ENCODE results near the gene TMEM163. TPM values are rescaled to one million over a fixed set of nuclear protein-coding genes. Genes with fewer than 3 reads are reported as not detected.

Gene TMEM163
- total RNA-seq, 4 donors from 2014 or later: 0.27 to 4.7 (median 1.1) TPM

GRCh38 chr2:134583997-134584520, 134.7 kb downstream of the TMEM163 start:
- Histone ChIP-seq H3K9me3 (no peaks in the 10 kb centered on the region), H3K27me3 (no peaks in the 10 kb centered on the region), H3K4me3 (replicated peaks in 1 of 3) (no peak overlapping the region), H3K36me3 (no peaks in the 10 kb centered on the region), H3K4me1 (no peaks in the 10 kb centered on the region), H3K27ac (no peak overlapping the region)
- TF ChIP-seq, protein P1, sequence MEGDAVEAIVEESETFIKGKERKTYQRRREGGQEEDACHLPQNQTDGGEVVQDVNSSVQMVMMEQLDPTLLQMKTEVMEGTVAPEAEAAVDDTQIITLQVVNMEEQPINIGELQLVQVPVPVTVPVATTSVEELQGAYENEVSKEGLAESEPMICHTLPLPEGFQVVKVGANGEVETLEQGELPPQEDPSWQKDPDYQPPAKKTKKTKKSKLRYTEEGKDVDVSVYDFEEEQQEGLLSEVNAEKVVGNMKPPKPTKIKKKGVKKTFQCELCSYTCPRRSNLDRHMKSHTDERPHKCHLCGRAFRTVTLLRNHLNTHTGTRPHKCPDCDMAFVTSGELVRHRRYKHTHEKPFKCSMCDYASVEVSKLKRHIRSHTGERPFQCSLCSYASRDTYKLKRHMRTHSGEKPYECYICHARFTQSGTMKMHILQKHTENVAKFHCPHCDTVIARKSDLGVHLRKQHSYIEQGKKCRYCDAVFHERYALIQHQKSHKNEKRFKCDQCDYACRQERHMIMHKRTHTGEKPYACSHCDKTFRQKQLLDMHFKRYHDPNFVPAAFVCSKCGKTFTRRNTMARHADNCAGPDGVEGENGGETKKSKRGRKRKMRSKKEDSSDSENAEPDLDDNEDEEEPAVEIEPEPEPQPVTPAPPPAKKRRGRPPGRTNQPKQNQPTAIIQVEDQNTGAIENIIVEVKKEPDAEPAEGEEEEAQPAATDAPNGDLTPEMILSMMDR (IDR thresholded peaks at IDR 0.05): no peak
- TF ChIP-seq POLR2A (IDR thresholded peaks at IDR 0.05): no peak
- DNase-seq: no peak
- intact Hi-C loops (cut with DNase I): no loop called here
- WGBS, 2 donors: 69 to 78% methylated on average over 2 of the region's 2 CpGs

- intact Hi-C loops (cut with DNase I): no loop called here
- 85 to 92% methylated on average over 6 of the region's 6 CpGs for WGBS, 2 donors
- H3K4me3 ChIP-seq (replicated peaks in 1 of 3): no peak overlapping the region
- no peak overlapping the region for H3K27ac ChIP-seq
- H3K9me3 ChIP-seq: no peaks in the 10 kb centered on the region
- no peak for TF ChIP-seq POLR2A (IDR thresholded peaks at IDR 0.05)
- TF ChIP-seq, protein P1 (IDR thresholded peaks at IDR 0.05): no peak
- H3K36me3 ChIP-seq: no peaks in the 10 kb centered on the region
- no peaks in the 10 kb centered on the region for H3K4me1 ChIP-seq
- no peak for DNase-seq
- no peaks in the 10 kb centered on the region for H3K27me3 ChIP-seq
Measured at GRCh38 chr2:134583462-134583861, 135.3 kb downstream of the TMEM163 start.

DNA sequence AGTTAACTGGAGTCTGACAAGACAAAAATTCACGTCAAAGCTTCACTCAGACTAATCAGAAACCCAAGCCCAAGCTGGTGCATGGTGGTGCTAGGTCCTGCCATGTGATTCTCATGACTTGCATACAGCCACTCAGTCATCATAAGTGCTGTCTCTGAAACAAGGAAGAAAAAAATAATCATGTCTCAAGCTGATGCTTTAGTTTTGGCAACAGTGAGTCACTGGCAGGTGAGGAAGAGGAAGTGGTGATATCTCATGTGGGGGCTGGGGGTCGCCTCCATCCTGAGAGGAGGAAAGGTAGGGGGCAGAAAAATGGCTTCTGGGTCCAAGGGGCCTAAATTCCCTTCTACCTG, 136.3 kb downstream of the TMEM163 start:
- Histone ChIP-seq H3K4me1 (no peaks in the 10 kb centered on the region), H3K27ac (no peak overlapping the region), H3K27me3 (no peaks in the 10 kb centered on the region), H3K9me3 (no peaks in the 10 kb centered on the region), H3K36me3 (no peaks in the 10 kb centered on the region), H3K4me3 (replicated peaks in 1 of 3) (no peak overlapping the region)
- 61 to 75% methylated on average over 2 of the region's 2 CpGs for WGBS, 2 donors
- intact Hi-C loops (cut with DNase I): no loop called here
- no peak for DNase-seq
- TF ChIP-seq, protein P1 (IDR thresholded peaks at IDR 0.05): no peak
- TF ChIP-seq POLR2A (IDR thresholded peaks at IDR 0.05): no peak

GRCh38 chr2:134581877-134582546, 136.8 kb downstream of the TMEM163 start:
- no peak for DNase-seq
- no peak overlapping the region for H3K4me3 ChIP-seq (replicated peaks in 1 of 3)
- no peak overlapping the region for H3K27ac ChIP-seq
- no peaks in the 10 kb centered on the region for H3K36me3 ChIP-seq
- H3K9me3 ChIP-seq: no peaks in the 10 kb centered on the region
- no peaks in the 10 kb centered on the region for H3K27me3 ChIP-seq
- intact Hi-C loops (cut with DNase I): no loop called here
- TF ChIP-seq POLR2A (IDR thresholded peaks at IDR 0.05): no peak
- TF ChIP-seq, protein P1 (IDR thresholded peaks at IDR 0.05): no peak
- H3K4me1 ChIP-seq: no peaks in the 10 kb centered on the region
- WGBS, 2 donors: 89 to 91% methylated on average over 10 of the region's 10 CpGs

- no peak for DNase-seq
- Histone ChIP-seq H3K4me1 (no peaks in the 10 kb centered on the region), H3K9me3 (no peaks in the 10 kb centered on the region), H3K27ac (no peak overlapping the region), H3K4me3 (replicated peaks in 1 of 3) (no peak overlapping the region), H3K36me3 (no peaks in the 10 kb centered on the region), H3K27me3 (no peaks in the 10 kb centered on the region)
- TF ChIP-seq, protein P1 (IDR thresholded peaks at IDR 0.05): no peak
- no peak for TF ChIP-seq POLR2A (IDR thresholded peaks at IDR 0.05)
- 40 to 48% methylated on average over 7 of the region's 7 CpGs for WGBS, 2 donors
- intact Hi-C loops (cut with DNase I): no loop called here
Measured at GRCh38 chr2:134578316-134578715, 140.5 kb downstream of the TMEM163 start.

Data from thyroid gland (tissue), 4 donors.